HepG2 (cell line): ENCODE measurements around the gene BCL2. TPM values are rescaled to one million over a fixed set of nuclear protein-coding genes. Genes with fewer than 3 reads are reported as not detected.

Experiments
- ATAC-seq: fragments of 200-7000 bp; cut with Tn5 transposase; 3 replicates; pipeline ENCODE4 v1.9.1; 2020; ENCODE audit warnings: mild to moderate bottlenecking, moderate library complexity
- BruUV-seq: library from RNA; stranded (reverse); fragments of 400-500 nt; replicated peaks from 2 replicates; lab custom pipeline; 2021; lab: Mats Ljungman, UMichigan
- CTCF ChIA-PET: fragments of 300-600 bp; formaldehyde crosslinking; extraction: SDS; loops from one replicate; lab custom pipeline; 2021; ENCODE audit warnings: low total read pairs, inconsistent platforms, low intra/inter-chr PET ratio; lab: Yijun Ruan, JAX
- POLR2A ChIA-PET: fragments of 350-600 bp; sonication (Branson Sonifier 250); formaldehyde crosslinking; loops from one replicate; lab custom pipeline; 2020; ENCODE audit warnings: antibody characterized with exemption, inconsistent platforms; lab: Yijun Ruan, JAX
- DNase-seq: peaks from one replicate; pipeline ENCODE4 v3.0.0-alpha.2; 2015; ENCODE audit warnings: low spot score
- FAIRE-seq: peaks from 3 replicates; lab custom pipeline; 2011; peaks lifted over from hg19 to GRCh38; lab: Jason Lieb, UNC
- H2AFZ ChIP-seq: one replicate; pipeline ENCODE4 v1.6.1; 2011; ENCODE audit warnings: low read length, inconsistent platforms
- H3K27ac ChIP-seq: fragments of 300-600 bp; 3 replicates; pipeline ENCODE4 v1.8.0; 2011; ENCODE audit warnings: mixed run types, mild to moderate bottlenecking, mixed read lengths, low read length, inconsistent platforms; ENCODE audit not compliant: insufficient read depth; ENCODE audit errors: extremely low read length
- H3K27me3 ChIP-seq, 2 experiments: fragments of 200-600 bp in 1 of 2; 2 replicates in 1 of 2; 3 replicates in 1 of 2; pipeline versions ENCODE4 v1.6.0 to v1.8.0; 2011; ENCODE audit warnings: low read length in 2 of 2, mild to moderate bottlenecking in 2 of 2, moderate library complexity in 2 of 2, inconsistent platforms in 1 of 2; ENCODE audit not compliant: insufficient read depth in 2 of 2, control insufficient read depth in 1 of 2
- H3K36me3 ChIP-seq, 2 experiments: fragments of 200-600 bp in 1 of 2; replicated peaks in 1 of 2; 2 replicates in 1 of 2; 3 replicates in 1 of 2; pipeline versions ENCODE4 v1.5.1 to v1.8.0; 2011; ENCODE audit warnings: low read length in 2 of 2, inconsistent platforms in 1 of 2; ENCODE audit not compliant: insufficient read depth in 2 of 2, control insufficient read depth in 1 of 2
- H3K4me1 ChIP-seq: 2 replicates; pipeline ENCODE4 v1.5.1; 2012; ENCODE audit warnings: low read length, inconsistent platforms; ENCODE audit not compliant: insufficient read depth
- H3K4me2 ChIP-seq: 2 replicates; pipeline ENCODE4 v1.6.0; 2011; ENCODE audit warnings: low read depth, low read length, inconsistent platforms
- H3K4me3 ChIP-seq, 3 experiments: fragments of 200-600 bp in 1 of 3; sonication (generic), shearing (Covaris generic) in 1 of 3; replicated peaks in 1 of 3; 2 replicates each; pipeline ENCODE4 v1.5.1; 2011 to 2016; ENCODE audit warnings: low read length in 3 of 3, inconsistent platforms in 2 of 3, low read depth in 2 of 3, mild to moderate bottlenecking in 2 of 3, control low read depth in 1 of 3, mixed read lengths in 1 of 3; ENCODE audit not compliant: insufficient read depth in 1 of 3
- H3K79me2 ChIP-seq: one replicate; pipeline ENCODE4 v1.6.1; 2011; ENCODE audit warnings: low read length, inconsistent platforms; ENCODE audit not compliant: insufficient read depth
- H3K9ac ChIP-seq: 2 replicates; pipeline ENCODE4 v1.6.0; 2011; ENCODE audit warnings: mild to moderate bottlenecking, low read depth, low read length, inconsistent platforms; ENCODE audit not compliant: insufficient read depth
- H3K9me3 ChIP-seq: 2 replicates; pipeline ENCODE4 v1.5.1; 2012; ENCODE audit warnings: mild to moderate bottlenecking, low read length
- H4K20me1 ChIP-seq: 2 replicates; pipeline ENCODE4 v1.6.0; 2011; ENCODE audit warnings: inconsistent platforms, mild to moderate bottlenecking, low read length, moderate library complexity; ENCODE audit not compliant: insufficient read depth
- IRF9 ChIP-seq: sonication (generic); formaldehyde crosslinking; IDR thresholded peaks from 2 replicates; pipeline ENCODE4 v1.8.0; 2022; ENCODE audit warnings: missing genetic modification reagents, mild to moderate bottlenecking, borderline replicate concordance
- ZNF101 ChIP-seq: sonication (generic); formaldehyde crosslinking; IDR thresholded peaks from 2 replicates; pipeline ENCODE4 v1.4.0; 2020; ENCODE audit warnings: mild to moderate bottlenecking, low read depth, missing genetic modification reagents, borderline replicate concordance
- ZNF256 ChIP-seq: sonication (generic); formaldehyde crosslinking; conservative IDR thresholded peaks from 2 replicates; pipeline ENCODE4 v1.4.0; 2020; ENCODE audit warnings: missing genetic modification reagents
- WGBS: methylation state at CpG from one replicate; pipeline ENCODE4 v1.1.6; 2017; ENCODE audit warnings: low lambda C conversion rate; 5-methylcytosine and 5-hydroxymethylcytosine counted together
- in situ Hi-C: cut with HindIII; loops from 2 replicates; pipeline ENCODE4 v1.10.0; 2017; ENCODE audit warnings: low pct_unique_long_range_greater_than_20kb; ENCODE audit not compliant: extremely low pct_ligation_motif_present
- intact Hi-C: fragments of 100-400 bp; cut with micrococcal nuclease; formaldehyde crosslinking; loops from one replicate; pipeline ENCODE4 v1.10.0; 2022; ENCODE audit not compliant: unreplicated experiment
- polyA plus RNA-seq, 8 experiments: library from polyadenylated mRNA; depleted of rRNA in 3 of 8; stranded (reverse) in 7 of 8; unstranded in 1 of 8; fragments of >200 nt; fragmentation: Illumina TruSeq in 4 of 8; extraction: Trizol in 4 of 8; gene quantifications; 2 replicates each; pipeline versions ENCODE4 v1.2.1 to v1.2.3, GENCODE V29; 2011 to 2016; ENCODE audit warnings: low read depth in 4 of 8, missing spikeins in 1 of 8, mixed read lengths in 1 of 8; ENCODE audit not compliant: insufficient read depth in 1 of 8
- total RNA-seq, 5 experiments: library from RNA; depleted of rRNA; stranded (reverse); fragments of >200 nt; fragmentation: Illumina TruSeq; extraction: Trizol; gene quantifications; 2 replicates each; pipeline ENCODE4 v1.2.3, GENCODE V29; 2016; ENCODE audit warnings: low read depth in 1 of 5
- TF ChIP-seq, protein P1 (sequence below): sonication (generic); formaldehyde crosslinking; IDR thresholded peaks from 2 replicates; pipeline ENCODE4 v1.4.0; 2020; ENCODE audit warnings: missing genetic modification reagents

BCL2 gene
- total and polyA plus RNA-seq, 2 of the 13 experiments (the other 11 are each of a cell fraction or from before 2014, with no cell fraction given): 0.07 to 0.53 TPM

GRCh38 chr18:63301434-63301833 lies 18.1 kb downstream of the BCL2 start:
- FAIRE-seq: no peak
- Histone ChIP-seq H3K79me2 (no peaks in the 10 kb centered on the region), H3K9ac (no peak overlapping the region), H4K20me1 (no peaks in the 10 kb centered on the region), H3K27me3 (peaks cover 0 to 10% of the 10 kb centered on the region in 2 experiments; a peak in 1 of 5 replicates), H3K4me3 (no peak overlapping the region), H3K4me1 (no peaks in the 10 kb centered on the region), H3K4me2 (no peak overlapping the region), H2AFZ (no peak overlapping the region), H3K27ac (no peak overlapping the region), H3K36me3 (no peaks in the 10 kb centered on the region), H3K9me3 (no peaks in the 10 kb centered on the region)
- in situ Hi-C loops: no loop called here
- TF ChIP-seq ZNF101 (CRISPR knock-in tag) (no peak), ZNF256 (no peak), IRF9 (CRISPR knock-in tag) (no peak)
- TF ChIP-seq, protein P1, sequence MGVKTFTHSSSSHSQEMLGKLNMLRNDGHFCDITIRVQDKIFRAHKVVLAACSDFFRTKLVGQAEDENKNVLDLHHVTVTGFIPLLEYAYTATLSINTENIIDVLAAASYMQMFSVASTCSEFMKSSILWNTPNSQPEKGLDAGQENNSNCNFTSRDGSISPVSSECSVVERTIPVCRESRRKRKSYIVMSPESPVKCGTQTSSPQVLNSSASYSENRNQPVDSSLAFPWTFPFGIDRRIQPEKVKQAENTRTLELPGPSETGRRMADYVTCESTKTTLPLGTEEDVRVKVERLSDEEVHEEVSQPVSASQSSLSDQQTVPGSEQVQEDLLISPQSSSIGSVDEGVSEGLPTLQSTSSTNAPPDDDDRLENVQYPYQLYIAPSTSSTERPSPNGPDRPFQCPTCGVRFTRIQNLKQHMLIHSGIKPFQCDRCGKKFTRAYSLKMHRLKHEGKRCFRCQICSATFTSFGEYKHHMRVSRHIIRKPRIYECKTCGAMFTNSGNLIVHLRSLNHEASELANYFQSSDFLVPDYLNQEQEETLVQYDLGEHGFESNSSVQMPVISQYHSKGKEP: no peak
- intact Hi-C loops: no loop called here
- POLR2A ChIA-PET: no interaction called here
- ATAC-seq: no peak
- CTCF ChIA-PET: no interaction called here
- no peak for DNase-seq
- WGBS: 48% methylated on average over 9 of the region's 9 CpGs
- BruUV-seq: no TSS peak
